CD4-positive, alpha-beta T cell treated with Interferon alpha-2 for 1 hour (primary cell): Measurements from ENCODE around the gene LMOD2.

Experiments used
- DNase-seq, 2 donors: peaks; one replicate each; pipeline ENCODE4 v3.0.0-alpha.2; 2020 to 2022

The LMOD2 gene

GRCh38 chr7:123640583-123640982 is 15.1 kb upstream of the LMOD2 start:
- no peak for DNase-seq

GRCh38 chr7:123641901-123642300 is 13.8 kb upstream of the LMOD2 start:
- no peak for DNase-seq

DNA sequence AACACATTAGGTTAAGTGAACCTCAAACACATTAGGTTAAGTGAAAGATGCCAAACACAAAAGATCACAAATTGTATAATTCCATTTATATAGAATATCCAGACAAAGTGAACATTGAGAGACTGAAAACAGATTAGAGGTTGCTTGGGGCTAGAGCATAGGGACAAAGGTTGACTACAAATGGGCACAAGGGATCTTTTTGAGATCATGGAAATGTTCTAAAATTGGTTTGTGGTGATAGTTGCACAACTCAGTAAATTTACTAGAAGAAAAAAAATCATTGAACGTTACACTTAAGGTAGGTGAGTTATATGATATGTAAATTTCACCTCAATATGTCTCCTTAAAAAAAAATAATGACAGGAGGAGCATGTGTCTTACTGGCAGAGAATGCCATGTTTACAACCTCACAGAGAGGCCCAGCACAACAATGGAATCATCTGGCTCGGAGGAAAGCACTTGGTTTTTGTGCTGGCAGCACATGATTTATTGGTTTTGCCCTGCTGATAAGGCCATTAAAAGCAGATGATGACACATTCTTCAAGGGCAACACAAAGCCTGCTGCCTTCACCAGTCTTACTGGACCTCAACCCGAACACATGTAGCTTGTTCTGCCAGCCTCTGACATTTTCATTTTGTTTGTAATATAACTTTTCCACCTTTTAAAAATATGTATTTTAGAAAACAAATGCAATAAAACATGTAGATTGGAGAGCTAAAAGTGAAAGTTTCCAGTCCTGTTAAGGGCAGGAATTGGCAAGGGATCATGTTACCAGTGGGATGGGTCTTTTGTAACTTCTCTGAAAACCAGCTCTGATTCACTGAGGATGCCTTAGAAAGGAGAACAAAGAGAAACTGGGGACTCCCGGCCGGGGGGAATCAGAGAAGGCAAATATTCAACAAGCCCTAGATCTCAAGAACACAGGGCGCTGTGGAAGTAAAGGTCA is 11.9 kb upstream of the LMOD2 start:
- DNase-seq: no peak

GRCh38 chr7:123645516-123645915 is 10.2 kb upstream of the LMOD2 start:
- DNase-seq: no peak

DNA sequence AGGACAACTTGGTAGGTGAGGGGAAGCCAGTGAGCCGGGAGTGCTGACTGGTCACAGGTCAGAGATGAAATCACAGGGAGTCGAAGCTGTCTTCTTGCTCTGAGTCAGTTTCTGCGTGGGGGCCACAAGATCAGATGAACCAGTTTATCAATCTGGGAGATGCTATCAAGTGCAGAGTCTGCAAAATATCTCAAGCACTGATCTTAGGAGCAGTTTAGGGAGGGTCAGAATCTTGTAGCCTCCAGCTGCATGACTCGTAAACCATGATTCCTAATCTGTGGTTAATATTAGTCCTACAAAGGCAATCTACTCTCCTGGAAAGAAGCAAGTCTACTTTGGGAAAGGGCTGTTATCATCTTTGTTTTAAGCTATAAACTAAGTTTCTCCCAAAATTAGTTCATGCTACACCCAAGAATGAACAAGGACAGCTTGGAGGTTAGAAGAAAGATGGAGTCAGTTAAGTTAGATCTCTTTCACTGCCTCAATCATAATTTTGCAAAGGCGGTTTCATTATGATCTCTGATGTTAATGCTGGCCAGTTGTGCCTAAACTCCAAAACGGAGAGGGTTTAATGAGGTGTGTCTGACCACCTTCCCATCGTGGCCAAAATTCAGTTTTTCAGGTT is 8.4 kb upstream of the LMOD2 start:
- no peak for DNase-seq

- DNase-seq: no peak
Measured at GRCh38 chr7:123649964-123650363, 5.7 kb upstream of the LMOD2 start.

GRCh38 chr7:123650595-123650994 is 5.1 kb upstream of the LMOD2 start:
- no peak for DNase-seq

GRCh38 chr7:123652406-123652805 is 3.3 kb upstream of the LMOD2 start:
- DNase-seq: no peak

DNA sequence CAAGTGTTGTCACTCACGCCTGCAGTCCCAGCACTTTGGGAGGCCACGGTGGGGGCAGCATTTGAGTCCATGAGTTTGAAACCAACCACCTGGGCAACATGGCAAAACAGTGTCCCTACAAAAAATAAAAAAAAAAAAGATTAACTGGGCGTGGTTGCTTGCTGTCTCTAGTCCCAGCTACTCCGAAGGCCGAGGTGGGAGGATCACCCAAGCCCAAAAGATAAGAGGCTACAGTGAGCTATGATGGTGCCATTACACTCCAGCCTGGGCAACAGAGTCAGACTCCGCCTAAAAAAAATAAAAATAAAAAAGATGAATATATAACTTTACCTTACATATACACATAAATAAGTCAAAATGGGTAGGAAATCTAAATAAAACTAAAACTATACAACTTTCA is 2.5 kb upstream of the LMOD2 start:
- no peak for DNase-seq

DNA sequence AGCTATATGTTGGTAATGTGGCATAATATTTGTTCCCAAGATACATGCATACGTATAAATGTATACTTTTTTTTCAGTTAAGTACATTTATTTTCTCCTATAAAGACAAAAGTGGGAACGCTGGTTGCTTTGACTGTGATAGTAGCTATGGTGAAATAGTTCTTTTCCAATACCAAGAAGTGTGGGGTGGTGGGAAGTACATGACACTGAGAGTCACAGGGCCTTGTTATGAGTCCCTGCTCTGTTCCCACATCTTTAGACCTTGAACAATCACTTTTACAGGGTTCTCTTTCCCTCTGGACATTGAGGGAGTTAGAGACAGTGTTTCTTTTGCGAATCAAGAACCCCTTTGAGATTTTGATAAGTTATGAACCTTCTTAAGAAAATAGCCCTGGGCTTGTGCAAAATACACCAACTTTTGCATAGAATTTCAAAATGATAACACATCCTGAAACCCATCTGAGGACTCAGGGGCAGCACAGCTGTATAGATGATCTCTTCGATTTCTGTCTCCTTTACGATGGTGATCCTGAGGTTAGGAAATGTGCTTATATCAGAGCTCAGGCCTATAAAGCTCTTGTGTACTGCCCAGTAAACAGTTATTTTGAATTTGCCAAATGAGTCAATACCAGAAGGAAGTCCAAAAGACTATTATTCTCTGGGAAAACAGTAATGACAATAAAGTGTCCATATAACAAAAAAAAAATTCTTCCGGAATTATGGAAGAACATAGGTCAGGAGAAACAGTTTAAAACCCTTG is 1.1 kb downstream of the LMOD2 start:
- no peak for DNase-seq

DNA sequence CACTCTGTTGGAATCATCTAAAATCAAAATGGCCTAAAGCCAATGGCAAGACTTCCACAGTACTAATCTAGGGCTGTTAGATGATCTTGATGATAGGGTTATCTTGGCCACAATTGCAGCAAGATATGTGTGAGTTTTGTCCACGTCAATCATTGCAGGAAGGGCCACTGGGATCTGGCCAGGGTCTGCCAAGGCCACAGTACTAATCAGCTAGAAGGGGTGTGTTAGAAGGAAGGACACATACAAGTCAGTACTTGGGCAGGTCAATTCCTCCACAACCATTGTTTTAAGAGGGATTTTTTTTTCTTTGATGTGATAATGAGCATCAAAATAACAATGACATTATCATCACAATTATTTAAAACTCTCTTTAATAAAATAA is 1.6 kb downstream of the LMOD2 start:
- DNase-seq: no peak

DNA sequence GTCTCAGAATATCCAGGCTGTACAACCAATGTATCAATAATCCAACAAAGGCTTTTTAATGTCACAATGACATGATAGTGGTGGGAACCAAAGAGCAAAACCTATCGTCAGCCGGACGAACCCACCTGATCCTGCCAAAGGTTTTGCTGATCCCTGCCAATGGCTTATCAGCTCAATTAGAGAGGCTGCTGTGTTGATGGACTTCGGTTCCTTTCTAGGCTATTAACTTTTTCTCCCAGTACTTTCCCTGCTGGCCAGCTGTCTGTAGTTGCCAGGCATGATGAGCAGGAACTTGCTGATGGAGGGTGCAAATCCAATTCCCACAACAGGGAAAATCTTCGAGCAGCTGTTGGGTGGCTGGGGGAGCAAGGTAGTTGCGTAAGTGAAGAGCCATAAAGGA is 2.4 kb downstream of the LMOD2 start:
- no peak for DNase-seq

DNA sequence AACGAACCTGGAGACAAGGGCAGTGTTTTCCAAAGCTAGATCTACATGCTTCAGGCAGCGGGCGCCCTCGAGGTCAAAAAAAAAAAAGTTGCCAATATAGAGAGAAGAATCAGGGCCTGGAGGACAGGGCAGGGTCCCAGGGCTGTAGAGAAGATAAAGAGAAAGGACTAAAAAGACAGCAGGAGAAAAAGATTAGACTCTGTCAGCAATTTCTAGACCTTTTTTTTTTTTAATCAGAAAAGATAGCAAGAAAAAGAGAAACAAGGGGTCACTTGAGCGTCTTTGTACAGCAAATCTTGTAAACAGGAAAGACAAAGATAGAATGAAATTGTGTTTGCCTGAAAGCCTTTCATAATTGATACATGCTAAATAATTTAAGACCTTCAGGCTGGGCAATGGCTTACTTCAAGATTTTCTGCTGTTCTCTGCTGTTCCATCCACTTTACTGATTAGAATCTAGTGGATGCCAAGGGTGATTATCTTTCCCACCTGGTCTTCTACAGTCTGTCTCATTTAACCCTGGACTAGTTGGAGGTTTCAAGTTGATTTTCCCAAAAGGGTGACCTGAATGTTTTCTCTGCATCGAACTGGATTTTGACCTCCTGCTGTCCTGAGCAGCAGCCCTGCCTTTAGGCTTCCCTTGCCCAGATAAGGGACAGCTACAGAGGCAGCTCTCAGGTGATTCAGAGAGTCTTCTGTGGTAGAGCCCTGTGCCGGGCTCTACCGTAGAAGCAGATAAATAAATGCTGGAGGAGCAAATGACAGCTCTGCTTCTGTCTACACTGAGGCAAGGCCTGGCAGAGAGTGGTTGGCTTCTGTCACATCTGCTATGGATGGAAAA is 5.1 kb downstream of the LMOD2 start:
- DNase-seq: no peak

DNA sequence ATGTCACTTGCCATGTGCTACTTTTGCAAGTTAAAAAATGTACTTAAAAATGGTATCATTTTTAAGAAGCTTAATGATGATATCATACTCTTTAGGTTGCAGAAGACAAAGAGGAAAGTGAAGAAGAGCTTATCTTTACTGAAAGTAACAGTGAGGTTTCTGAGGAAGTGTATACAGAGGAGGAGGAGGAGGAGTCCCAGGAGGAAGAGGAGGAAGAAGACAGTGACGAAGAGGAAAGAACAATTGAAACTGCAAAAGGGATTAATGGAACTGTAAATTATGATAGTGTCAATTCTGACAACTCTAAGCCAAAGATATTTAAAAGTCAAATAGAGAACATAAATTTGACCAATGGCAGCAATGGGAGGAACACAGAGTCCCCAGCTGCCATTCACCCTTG is 6.1 kb downstream of the LMOD2 start:
- DNase-seq: no peak

- DNase-seq: no peak
Measured at GRCh38 chr7:123662293-123662692, 6.6 kb downstream of the LMOD2 start.

DNA sequence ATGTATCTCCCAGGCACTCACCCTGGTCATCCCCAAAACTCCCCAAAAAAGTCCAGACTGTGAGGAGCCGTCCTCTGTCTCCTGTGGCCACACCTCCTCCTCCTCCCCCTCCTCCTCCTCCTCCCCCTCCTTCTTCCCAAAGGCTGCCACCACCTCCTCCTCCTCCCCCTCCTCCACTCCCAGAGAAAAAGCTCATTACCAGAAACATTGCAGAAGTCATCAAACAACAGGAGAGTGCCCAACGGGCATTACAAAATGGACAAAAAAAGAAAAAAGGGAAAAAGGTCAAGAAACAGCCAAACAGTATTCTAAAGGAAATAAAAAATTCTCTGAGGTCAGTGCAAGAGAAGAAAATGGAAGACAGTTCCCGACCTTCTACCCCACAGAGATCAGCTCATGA is 7.1 kb downstream of the LMOD2 start:
- DNase-seq: no peak

- no peak for DNase-seq
Measured at GRCh38 chr7:123663200-123663599, 7.5 kb downstream of the LMOD2 start.

DNA sequence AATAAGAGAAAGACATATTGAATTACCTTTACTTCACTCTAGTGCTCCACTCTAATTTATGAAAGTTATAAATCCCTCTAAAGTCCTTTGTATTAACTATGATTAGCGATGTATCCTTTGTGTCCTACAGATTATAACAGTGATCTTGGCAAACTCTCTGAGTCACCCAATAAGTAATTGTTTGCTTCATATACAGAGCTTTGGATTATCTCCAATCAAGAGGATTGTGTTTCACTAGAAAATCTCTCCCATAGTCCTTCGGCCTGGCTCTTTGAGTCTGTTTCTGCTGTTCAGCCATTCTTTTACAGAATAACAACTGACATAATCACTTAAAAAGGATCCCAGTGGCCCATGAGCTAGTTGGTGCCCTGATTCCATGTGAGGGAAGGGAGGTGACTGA is 9.5 kb downstream of the LMOD2 start:
- DNase-seq: no peak

GRCh38 chr7:123665896-123666295 is 10.2 kb downstream of the LMOD2 start:
- DNase-seq: no peak

DNA sequence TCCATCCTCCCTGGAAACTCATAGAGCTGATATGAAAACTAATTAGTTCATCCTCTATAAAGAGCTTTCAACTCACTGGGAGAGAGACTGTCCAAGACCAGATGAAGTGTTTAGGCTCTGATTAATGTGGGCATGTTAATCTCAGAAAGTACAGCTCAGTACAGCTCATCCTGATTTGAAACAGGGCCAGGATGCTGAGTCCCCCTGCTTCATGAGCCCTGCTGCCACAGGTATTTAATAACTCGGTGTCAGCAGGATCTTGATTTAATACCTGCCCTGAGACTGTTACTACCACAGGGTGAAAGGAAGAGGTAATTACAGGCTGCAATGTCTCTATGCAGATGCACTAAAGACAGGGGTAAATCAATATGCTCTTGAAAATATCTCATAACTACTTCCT is 10.8 kb downstream of the LMOD2 start:
- no peak for DNase-seq

DNA sequence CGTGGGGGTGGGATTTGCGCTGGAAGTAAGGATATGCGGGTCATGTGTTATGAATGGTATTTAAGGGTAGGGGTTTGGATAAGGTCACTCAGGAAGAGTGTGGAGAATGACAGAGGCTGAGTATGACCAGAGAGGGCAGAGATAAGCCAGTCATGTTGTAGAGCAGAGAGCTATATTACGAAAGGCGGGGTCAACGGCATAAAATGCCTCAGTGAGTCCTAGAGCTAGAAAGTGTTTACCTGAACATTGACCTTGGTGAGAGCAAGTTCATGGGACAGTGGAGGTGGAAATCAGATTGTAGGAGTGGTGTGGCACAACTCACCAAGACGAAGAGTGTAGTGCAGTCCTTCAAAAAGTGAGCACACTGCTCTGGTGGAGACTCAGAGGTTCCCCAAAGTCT is 13.8 kb downstream of the LMOD2 start:
- no peak for DNase-seq

- DNase-seq: no peak
Measured at GRCh38 chr7:123673137-123673732, 17.6 kb downstream of the LMOD2 start.
